WTC11 (cell line): ENCODE results near the gene CENPV. TPM values are rescaled to one million over a fixed set of nuclear protein-coding genes. Genes with fewer than 3 reads are reported as not detected.
A peak's percentile ranks its signal among the peaks of the same experiment; 100 is the strongest.
"Not testable (repeated sequence)": the region's sequence is repeated elsewhere in the genome, so short reads cannot be mapped to it uniquely, and the experiment has no call there.

Experiments used
- ATAC-seq: fragments of 200-7000 bp; cut with Tn5 transposase; 2 replicates; pipeline ENCODE4 v1.10.0; 2021; ENCODE audit warnings: mild to moderate bottlenecking, moderate library complexity
- CTCF ChIA-PET: fragments of 300-600 bp; sonication (Branson Sonifier 250); formaldehyde crosslinking; loops from one replicate; lab custom pipeline; 2021; ENCODE audit warnings: antibody characterized with exemption; lab: Charles Lee
- POLR2A ChIA-PET: fragments of 350-600 bp; sonication (Branson Sonifier 250); formaldehyde crosslinking; loops from one replicate; lab custom pipeline; 2021; ENCODE audit warnings: antibody characterized with exemption; lab: Charles Lee
- DNase-seq: peaks from one replicate; pipeline ENCODE4 v3.0.0; 2021; ENCODE audit warnings: low spot score
- H3K27ac Mint-ChIP-seq: 2 replicates; pipeline ENCODE4 v1.8.0; 2021; ENCODE audit warnings: mixed read lengths
- H3K27me3 Mint-ChIP-seq: 2 replicates; pipeline ENCODE4 v1.8.0; 2021; ENCODE audit warnings: low read depth, mild to moderate bottlenecking, moderate library complexity, mixed read lengths
- H3K36me3 Mint-ChIP-seq: 2 replicates; pipeline ENCODE4 v1.8.0; 2021; ENCODE audit warnings: mixed read lengths
- H3K4me1 Mint-ChIP-seq: 2 replicates; pipeline ENCODE4 v1.8.0; 2022; ENCODE audit warnings: mixed read lengths
- H3K4me3 Mint-ChIP-seq: 2 replicates; pipeline ENCODE4 v1.8.0; 2021; ENCODE audit warnings: mild to moderate bottlenecking, moderate library complexity, mixed read lengths
- H3K9me3 Mint-ChIP-seq: 2 replicates; pipeline ENCODE4 v1.8.0; 2021; ENCODE audit warnings: mixed read lengths
- ATF2 ChIP-seq: sonication (generic); formaldehyde crosslinking; IDR thresholded peaks from 2 replicates; pipeline ENCODE4 v1.8.1; 2022; ENCODE audit warnings: low read depth, missing genetic modification reagents, borderline replicate concordance
- CTCF ChIP-seq: fragments of 200-600 bp; IDR thresholded peaks from 2 replicates; pipeline ENCODE4 v1.8.0; 2022; ENCODE audit warnings: antibody characterized with exemption
- E2F4 ChIP-seq: sonication (generic); formaldehyde crosslinking; IDR thresholded peaks from 2 replicates; pipeline ENCODE4 v1.8.1; 2022; ENCODE audit warnings: low read depth, mild to moderate bottlenecking, moderate library complexity, missing genetic modification reagents, borderline replicate concordance
- FOXJ3 ChIP-seq: sonication (generic); formaldehyde crosslinking; IDR thresholded peaks from 2 replicates; pipeline ENCODE4 v1.9.0; 2021; ENCODE audit warnings: missing genetic modification reagents, mild to moderate bottlenecking, borderline replicate concordance
- FOXP1 ChIP-seq: sonication (generic); formaldehyde crosslinking; IDR thresholded peaks from 2 replicates; pipeline ENCODE4 v1.8.0; 2022; ENCODE audit warnings: missing genetic modification reagents, mild to moderate bottlenecking, moderate library complexity, borderline replicate concordance
- GRHL2 ChIP-seq: fragments of 250-450 bp; sonication (Bioruptor Pico); IDR thresholded peaks from 2 replicates; pipeline ENCODE4 v1.8.0; 2022; ENCODE audit warnings: mild to moderate bottlenecking, moderate library complexity; ENCODE audit not compliant: insufficient replicate concordance, severe bottlenecking
- GTF2I ChIP-seq: fragments of 250-450 bp; sonication (Bioruptor Pico); conservative IDR thresholded peaks from 2 replicates; pipeline ENCODE4 v1.4.0; 2021; ENCODE audit warnings: mild to moderate bottlenecking
- IRF1 ChIP-seq: sonication (generic); formaldehyde crosslinking; IDR thresholded peaks from 2 replicates; pipeline ENCODE4 v1.8.0; 2023; ENCODE audit warnings: missing genetic modification reagents
- IRF2 ChIP-seq: sonication (generic); formaldehyde crosslinking; IDR thresholded peaks from 2 replicates; pipeline ENCODE4 v1.8.0; 2022; ENCODE audit warnings: low read depth, missing genetic modification reagents, borderline replicate concordance
- KAT7 ChIP-seq: sonication (generic); formaldehyde crosslinking; IDR thresholded peaks from 2 replicates; pipeline ENCODE4 v1.8.1; 2023; ENCODE audit warnings: missing genetic modification reagents, mild to moderate bottlenecking, borderline replicate concordance
- NFATC4 ChIP-seq: fragments of 250-450 bp; sonication (Bioruptor Pico); IDR thresholded peaks from 2 replicates; pipeline ENCODE4 v1.9.0; 2021; ENCODE audit warnings: mild to moderate bottlenecking
- NFYB ChIP-seq: sonication (generic); formaldehyde crosslinking; conservative IDR thresholded peaks from 2 replicates; pipeline ENCODE4 v1.8.0; 2022; ENCODE audit warnings: low read depth, missing genetic modification reagents
- NR2C2 ChIP-seq: sonication (generic); formaldehyde crosslinking; IDR thresholded peaks from 2 replicates; pipeline ENCODE4 v1.8.0; 2022; ENCODE audit warnings: mild to moderate bottlenecking, missing genetic modification reagents
- TCF7 ChIP-seq: sonication (generic); formaldehyde crosslinking; IDR thresholded peaks from 2 replicates; pipeline ENCODE4 v1.8.0; 2022; ENCODE audit warnings: mild to moderate bottlenecking, low read depth, missing genetic modification reagents, moderate library complexity
- ZNF121 ChIP-seq: sonication (generic); formaldehyde crosslinking; IDR thresholded peaks from 2 replicates; pipeline ENCODE4 v1.8.0; 2023; ENCODE audit warnings: missing genetic modification reagents
- ZNF263 ChIP-seq: sonication (generic); formaldehyde crosslinking; IDR thresholded peaks from 2 replicates; pipeline ENCODE4 v1.8.1; 2022; ENCODE audit warnings: low read depth, mild to moderate bottlenecking, moderate library complexity, missing genetic modification reagents
- total RNA-seq: library from RNA; stranded (reverse); gene quantifications from 3 replicates; pipeline ENCODE4 v1.2.3, GENCODE V29; 2021

CENPV gene
- total RNA-seq, 1 experiment from 2014 or later = 152 TPM

GRCh38 chr17:16313139-16314090, 39.9 kb downstream of the CENPV start (continued):
- TF ChIP-seq IRF1 (CRISPR knock-in tag) (no peak), GTF2I (CRISPR knock-in tag) (no peak), NFATC4 (CRISPR knock-in tag) (no peak)
- TF ChIP-seq, all 79 proteins: peak for 0

GRCh38 chr17:16312061-16312460, 41.2 kb downstream of the CENPV start:
- H3K27ac Mint-ChIP-seq, H3K27me3 Mint-ChIP-seq, DNase-seq, H3K4me3 Mint-ChIP-seq, ATAC-seq, H3K4me1 Mint-ChIP-seq: not testable (repeated sequence)
- Mint-ChIP-seq H3K9me3 (peaks cover 18% of the 10 kb centered on the region), H3K36me3 (peaks cover 27% of the 10 kb centered on the region)
- CTCF ChIA-PET = interaction anchor here (1.3 kb wide), 1 partner anchor 26 kb away, joined by 5 read pairs; no protein-coding TSS in a partner anchor
- POLR2A ChIA-PET = interaction anchor here (0.6 kb wide), 1 partner anchor 40 kb away, joined by 4 read pairs; no protein-coding TSS in a partner anchor

GRCh38 chr17:16306211-16306610, 47.1 kb downstream of the CENPV start:
- Mint-ChIP-seq H3K36me3 (peaks cover 15% of the 10 kb centered on the region), H3K27me3 (no peaks in the 10 kb centered on the region), H3K27ac (no peak overlapping the region), H3K4me1 (no peaks in the 10 kb centered on the region), H3K4me3 (no peak overlapping the region), H3K9me3 (peaks cover 4% of the 10 kb centered on the region; the same call in 1 of the 2 replicates)
- ChIA-PET POLR2A (interaction anchor here (0.6 kb wide), 1 partner anchor 49 kb away, joined by 3 read pairs; no protein-coding TSS in a partner anchor), CTCF (interaction anchor here (1.2 to 2.5 kb wide), 4 partner anchors 13 to 58 kb away, joined by 3 to 14 read pairs (median 5); no protein-coding TSS in a partner anchor)
- no peak for DNase-seq
- ATAC-seq = no peak
- TF ChIP-seq KAT7 (CRISPR knock-in tag) = no peak
- no peak for TF ChIP-seq FOXJ3
- no peak for TF ChIP-seq CTCF
- TF ChIP-seq E2F4 = no peak
- TF ChIP-seq TCF7 (CRISPR knock-in tag) = no peak
- no peak for TF ChIP-seq FOXP1 (CRISPR knock-in tag)
- TF ChIP-seq GRHL2 (CRISPR knock-in tag) = no peak
- TF ChIP-seq ATF2 (CRISPR knock-in tag) = no peak
- TF ChIP-seq IRF2 (CRISPR knock-in tag) = no peak

GRCh38 chr17:16304830-16305229, 48.4 kb downstream of the CENPV start:
- Mint-ChIP-seq H3K4me3 (no peak overlapping the region), H3K27me3 (no peaks in the 10 kb centered on the region), H3K27ac (no peak overlapping the region), H3K4me1 (no peaks in the 10 kb centered on the region), H3K9me3 (no peaks in the 10 kb centered on the region), H3K36me3 (peaks cover 6% of the 10 kb centered on the region; the same call in 1 of the 2 replicates)
- peak; percentile 26 for DNase-seq
- no peak for TF ChIP-seq NFYB (CRISPR knock-in tag)
- TF ChIP-seq ZNF263 = no peak
- TF ChIP-seq GTF2I (CRISPR knock-in tag) = 0 out of 2 replicates have a peak, but pooled peaks have one; percentile 25
- TF ChIP-seq NR2C2 = no peak
- TF ChIP-seq ZNF121 (CRISPR knock-in tag) = peak; percentile 97
- ChIA-PET POLR2A (no interaction called here), CTCF (interaction anchor here (0.8 to 2.5 kb wide), 10 partner anchors 11 to 279 kb away, joined by 3 to 14 read pairs (median 3); no protein-coding TSS in a partner anchor)
- ATAC-seq = peak; percentile 88
